MG63 (cell line): Measurements from ENCODE around the gene NOLC1. TPM values are rescaled to one million over a fixed set of nuclear protein-coding genes. Genes with fewer than 3 reads are reported as not detected.

Source experiments
- DNase-seq: peaks from one replicate; pipeline ENCODE4 v3.0.0-alpha.2; 2020
- H3K27me3 ChIP-seq: fragments of 250-450 bp; sonication (Bioruptor Pico); 2 replicates; pipeline ENCODE4 v1.5.1; 2020; ENCODE audit warnings: mild to moderate bottlenecking, moderate library complexity
- H3K36me3 ChIP-seq: fragments of 250-450 bp; sonication (Bioruptor Pico); 2 replicates; pipeline ENCODE4 v1.5.1; 2020; ENCODE audit warnings: mild to moderate bottlenecking, moderate library complexity
- H3K4me3 ChIP-seq: fragments of 250-450 bp; sonication (Bioruptor Pico); 2 replicates; pipeline ENCODE4 v1.5.1; 2020; ENCODE audit warnings: mild to moderate bottlenecking, moderate library complexity
- H3K9me3 ChIP-seq: fragments of 250-450 bp; sonication (Bioruptor Pico); 2 replicates; pipeline ENCODE4 v1.5.1; 2020; ENCODE audit warnings: mild to moderate bottlenecking, moderate library complexity
- total RNA-seq: library from RNA; depleted of rRNA; stranded (reverse); fragments of >200 nt; shearing (Covaris generic); gene quantifications from 2 replicates; pipeline ENCODE4 v1.2.3, GENCODE V29; 2014; ENCODE audit warnings: low replicate concordance

The NOLC1 gene
- total RNA-seq, 1 experiment from 2014 or later, result 120 TPM

DNA sequence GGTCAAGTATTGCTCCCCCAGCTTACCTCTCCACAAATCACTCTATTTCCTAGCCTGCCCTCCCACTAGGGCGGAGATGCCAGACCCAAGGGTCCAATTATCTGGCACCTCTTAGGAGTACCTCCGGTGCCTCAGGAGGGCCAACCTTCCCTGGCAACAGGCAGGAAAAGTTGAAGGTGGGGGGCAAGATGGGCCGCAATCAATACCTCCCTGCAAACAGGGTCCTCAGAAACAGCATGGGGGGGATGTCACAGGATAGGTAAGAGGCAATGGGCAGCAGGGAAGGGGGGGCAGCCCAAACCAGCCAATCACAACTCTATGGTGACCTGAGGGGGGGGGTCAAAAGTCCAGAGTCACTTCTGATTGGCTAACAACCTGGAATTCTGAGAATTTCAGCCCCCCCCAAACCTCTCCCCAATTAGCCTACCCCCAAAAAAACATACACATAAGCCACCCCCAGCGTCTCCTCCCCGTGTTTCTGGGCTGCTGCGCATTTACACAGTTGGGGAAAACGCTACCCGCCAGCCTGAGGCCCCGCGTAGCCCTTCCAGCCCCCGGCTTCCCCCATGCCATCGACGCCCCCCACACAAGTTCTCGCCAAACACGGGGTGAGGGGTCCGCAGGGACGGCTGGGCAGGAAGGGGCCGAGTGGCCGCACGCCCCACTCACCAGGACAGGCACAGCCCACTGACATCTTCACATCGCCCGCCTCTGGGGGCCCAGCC, 32.6 kb upstream of the NOLC1 start:
- no peaks in the 10 kb centered on the region for H3K9me3 ChIP-seq
- peak overlapping the region; percentile 73 for H3K4me3 ChIP-seq
- peak; percentile 62 for DNase-seq
- no peaks in the 10 kb centered on the region for H3K36me3 ChIP-seq
- H3K27me3 ChIP-seq, result no peaks in the 10 kb centered on the region

DNA sequence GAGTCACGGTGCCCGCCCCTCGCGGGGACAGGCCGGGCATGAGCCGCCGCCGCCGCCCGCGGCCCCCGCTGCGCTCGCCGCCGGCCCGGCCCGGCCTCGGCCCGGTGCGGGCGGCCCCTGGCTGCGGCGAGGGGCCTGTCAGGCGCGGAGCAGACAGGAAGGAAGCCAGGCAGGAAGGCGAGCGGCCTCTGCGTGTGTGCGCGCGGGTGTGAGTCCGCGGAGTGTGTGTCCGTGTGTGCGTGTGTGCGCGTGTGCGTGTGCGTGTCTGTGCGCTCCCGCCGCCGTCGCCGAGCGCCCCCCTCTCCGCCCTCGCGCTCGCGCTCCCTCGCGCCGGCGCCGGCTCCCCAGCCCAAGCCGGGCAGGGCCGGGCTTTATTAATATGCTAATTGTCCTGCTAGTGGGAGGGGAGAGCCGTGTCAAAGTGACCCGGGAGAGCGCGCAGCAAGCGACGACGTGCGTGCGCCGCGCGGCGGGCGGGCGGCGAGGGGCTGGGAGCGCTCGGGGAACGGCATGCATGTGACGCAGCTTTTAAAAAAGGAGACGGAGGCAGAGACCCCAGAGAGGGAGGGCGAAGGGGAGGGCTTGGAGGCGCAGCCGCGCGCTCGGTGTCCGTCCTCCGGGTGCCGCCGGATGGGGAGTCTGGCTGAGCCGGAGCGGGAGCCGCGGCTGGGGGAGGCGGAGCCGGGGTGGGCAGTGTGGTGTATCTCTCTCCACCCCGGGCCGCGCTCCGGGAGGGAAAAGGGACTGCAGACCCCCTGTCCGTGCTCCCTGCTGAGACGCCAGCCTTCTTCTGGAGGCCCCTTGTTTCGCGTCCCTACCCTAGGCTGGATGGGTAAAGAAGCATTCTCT, 31.8 kb upstream of the NOLC1 start, which contains the start of gene LDB1:
LDB1 (minus strand) TSS at position 227 of the 849 bp plus-strand sequence. CDS start 258 bp downstream, outside the sequence.
- Histone ChIP-seq H3K4me3 (peak within 1 kb of the TSS; percentile 73), H3K36me3 (no peaks in the 10 kb centered on the region), H3K27me3 (no peaks in the 10 kb centered on the region), H3K9me3 (no peaks in the 10 kb centered on the region)
- DNase-seq, result peak; percentile 66

DNA sequence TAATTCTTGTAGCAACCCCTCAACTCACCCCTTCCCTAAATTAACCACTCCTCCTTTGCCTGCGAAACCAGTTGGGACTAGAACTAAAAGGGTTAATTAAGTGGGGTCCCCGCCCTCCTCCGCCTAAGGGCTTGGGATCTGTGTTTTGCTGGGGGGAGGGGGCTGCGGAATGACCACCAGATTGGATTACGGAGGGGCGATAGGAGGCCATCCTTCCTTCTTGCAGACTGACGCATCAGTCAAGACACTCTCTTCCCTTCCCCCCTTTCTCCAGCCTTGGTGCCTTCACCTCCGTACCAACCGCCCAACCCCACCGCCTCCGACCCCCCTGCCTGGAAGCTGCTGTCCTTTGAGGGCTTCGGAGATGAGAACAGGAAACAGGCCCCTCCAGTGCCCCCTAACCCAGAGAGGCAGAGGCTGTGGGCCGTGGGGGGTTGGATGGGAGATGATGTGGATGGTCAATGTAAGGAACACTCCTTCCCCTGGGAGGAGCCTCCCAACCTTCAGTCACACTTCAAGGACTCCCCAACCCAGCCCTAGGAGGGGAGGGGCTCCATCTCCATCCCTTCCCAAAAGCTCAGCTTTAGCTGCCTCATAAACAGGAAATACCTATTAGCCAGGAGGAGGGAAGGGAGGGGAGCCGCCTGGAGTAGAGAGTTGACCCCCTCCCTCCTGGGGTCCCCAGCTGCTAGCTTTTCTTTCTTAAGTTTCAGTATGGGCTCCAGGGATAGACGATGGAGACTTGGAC, 31.0 kb upstream of the NOLC1 start:
- DNase-seq, result peak; percentile 30
- Histone ChIP-seq H3K36me3 (no peaks in the 10 kb centered on the region), H3K27me3 (no peaks in the 10 kb centered on the region), H3K4me3 (peak overlapping the region; percentile 73), H3K9me3 (no peaks in the 10 kb centered on the region)

DNA sequence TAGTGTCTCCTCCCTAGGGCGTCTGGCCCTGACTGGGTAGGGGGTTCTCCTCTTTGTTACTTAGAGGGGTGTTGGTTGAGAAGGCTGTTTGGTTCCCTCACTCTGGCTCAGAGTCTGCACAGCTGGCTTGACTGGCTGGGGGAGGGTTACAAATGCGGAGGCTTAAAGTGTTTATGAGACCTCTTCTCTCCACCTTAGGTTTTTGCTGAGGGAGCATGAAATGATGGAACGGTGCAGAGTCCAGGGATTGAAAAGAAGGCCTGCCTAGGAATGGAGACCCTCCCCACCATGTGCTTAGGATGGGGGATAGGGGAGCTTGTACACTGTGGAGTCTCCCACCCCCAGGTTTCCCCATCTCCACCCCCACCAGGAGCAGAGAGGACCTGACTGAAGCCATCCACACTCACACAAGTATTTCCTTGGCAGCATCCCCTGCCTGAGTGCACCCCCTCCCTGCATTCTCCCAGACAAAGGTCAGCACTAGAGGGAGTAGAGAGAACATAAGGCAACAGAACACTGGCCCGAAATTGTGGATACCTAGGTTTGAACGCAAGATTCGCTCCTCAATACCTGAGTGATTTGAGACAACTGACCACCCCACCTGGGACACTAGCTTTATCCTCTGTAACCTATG, 30.3 kb upstream of the NOLC1 start:
- H3K4me3 ChIP-seq, result no peak overlapping the region
- H3K9me3 ChIP-seq, result no peaks in the 10 kb centered on the region
- H3K27me3 ChIP-seq, result no peaks in the 10 kb centered on the region
- H3K36me3 ChIP-seq, result no peaks in the 10 kb centered on the region
- DNase-seq, result peak; percentile 11

DNA sequence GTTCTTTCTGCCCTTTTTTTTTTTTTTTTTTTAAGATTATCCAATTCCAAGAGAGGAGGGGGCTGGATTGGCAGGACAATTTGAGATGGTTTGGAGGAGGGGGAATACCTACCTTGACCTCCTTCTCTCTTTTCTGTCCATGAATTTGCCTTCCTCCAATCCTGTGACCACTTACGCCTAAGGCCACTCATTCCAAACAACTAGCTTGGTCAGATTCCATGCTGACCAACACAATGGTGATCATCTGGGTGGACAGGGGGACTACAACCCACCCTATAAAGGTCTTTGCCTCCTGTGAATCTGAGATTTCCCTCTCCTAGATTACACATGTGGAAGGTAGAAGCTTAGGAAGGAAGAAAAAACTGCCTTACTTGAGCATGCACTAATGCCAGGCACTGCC, 29.7 kb upstream of the NOLC1 start:
- Histone ChIP-seq H3K9me3 (no peaks in the 10 kb centered on the region), H3K27me3 (no peaks in the 10 kb centered on the region), H3K36me3 (no peaks in the 10 kb centered on the region), H3K4me3 (no peak overlapping the region)
- DNase-seq, result no peak

DNA sequence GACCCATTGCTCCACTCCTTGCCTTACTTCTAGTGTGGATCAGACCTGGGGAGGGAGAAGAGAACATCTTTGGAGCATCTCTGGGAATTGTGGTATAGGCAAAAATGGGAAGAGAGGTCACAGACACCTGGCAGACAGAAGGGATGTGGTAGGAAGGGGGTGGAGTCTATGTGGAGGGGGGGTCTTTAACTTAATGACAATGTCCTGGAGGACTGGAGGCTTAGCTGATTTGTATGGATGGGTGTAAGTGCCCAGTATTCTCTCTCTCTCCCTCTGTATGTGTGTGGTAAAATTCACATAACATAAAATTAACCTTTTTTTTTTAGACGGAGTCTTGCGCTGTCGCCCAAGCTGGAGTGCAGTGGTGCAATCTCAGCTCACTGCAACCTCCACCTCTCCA, 29.0 kb upstream of the NOLC1 start:
- Histone ChIP-seq H3K4me3 (no peak overlapping the region), H3K27me3 (no peaks in the 10 kb centered on the region), H3K36me3 (no peaks in the 10 kb centered on the region), H3K9me3 (no peaks in the 10 kb centered on the region)
- DNase-seq, result no peak

DNA sequence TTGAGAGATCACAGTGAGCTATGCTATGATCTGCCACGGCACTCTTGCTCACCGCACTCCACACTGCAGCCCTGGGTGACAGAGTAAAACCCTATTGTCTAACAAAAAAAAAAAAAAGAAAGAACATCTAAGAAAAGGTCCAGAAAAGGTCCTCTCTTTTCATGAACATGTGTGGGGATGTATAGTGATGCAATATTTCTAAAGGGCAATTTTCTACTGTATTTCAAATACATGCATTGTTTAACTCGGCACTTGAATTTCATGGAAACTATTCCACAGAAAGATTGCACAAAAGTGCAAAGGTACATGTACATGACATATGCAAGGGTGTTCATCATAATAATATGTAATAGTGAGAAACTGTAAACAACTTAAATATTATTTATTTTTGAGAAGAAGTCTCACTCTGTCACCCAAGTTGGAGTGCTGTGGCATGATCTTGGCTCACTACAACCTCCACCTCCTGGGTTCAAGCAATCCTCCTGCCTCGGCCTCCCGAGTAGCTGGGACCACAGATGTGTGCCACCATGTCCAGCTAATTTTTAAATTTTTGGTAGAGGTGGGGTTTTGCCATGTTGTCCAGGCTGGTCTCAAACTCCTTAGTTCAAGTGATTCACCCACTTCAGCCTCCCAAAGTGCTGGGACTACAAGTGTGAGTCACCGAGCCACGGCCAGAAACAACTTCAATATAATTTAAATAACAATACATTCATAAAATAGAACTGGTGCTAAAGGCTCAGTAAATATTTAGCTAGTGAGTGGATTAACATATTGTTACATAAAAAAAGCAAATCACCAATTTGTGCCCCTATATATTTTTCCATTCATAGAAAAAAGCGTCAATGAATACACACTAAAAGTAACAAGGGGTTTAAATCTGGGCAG, 20.7 kb upstream of the NOLC1 start:
- DNase-seq, result peak; percentile 59
- H3K4me3 ChIP-seq, result peak overlapping the region; percentile 95
- peaks cover 33% of the 10 kb centered on the region for H3K36me3 ChIP-seq
- no peaks in the 10 kb centered on the region for H3K27me3 ChIP-seq
- H3K9me3 ChIP-seq, result no peaks in the 10 kb centered on the region

DNA sequence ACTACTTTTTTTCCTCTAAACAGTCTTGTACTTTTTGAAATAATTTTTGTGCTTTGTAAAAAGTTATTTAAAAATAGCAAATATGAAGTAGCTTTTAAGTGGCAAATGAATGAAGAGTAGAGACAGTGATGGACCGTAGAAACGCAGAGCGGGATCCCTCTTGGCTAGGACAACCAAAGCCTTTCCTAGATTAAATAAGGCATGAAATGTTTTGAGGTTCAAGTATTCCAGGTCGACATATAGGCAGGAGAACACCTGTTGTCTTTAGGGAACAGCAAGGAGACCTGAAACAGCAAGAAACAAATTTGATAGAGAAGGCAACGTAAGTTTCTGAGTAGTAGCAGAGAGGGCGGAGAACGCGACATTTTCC, 20.0 kb upstream of the NOLC1 start:
- no peaks in the 10 kb centered on the region for H3K27me3 ChIP-seq
- peak overlapping the region; percentile 95 for H3K4me3 ChIP-seq
- no peak for DNase-seq
- H3K9me3 ChIP-seq, result no peaks in the 10 kb centered on the region
- peaks cover 35% of the 10 kb centered on the region for H3K36me3 ChIP-seq

DNA sequence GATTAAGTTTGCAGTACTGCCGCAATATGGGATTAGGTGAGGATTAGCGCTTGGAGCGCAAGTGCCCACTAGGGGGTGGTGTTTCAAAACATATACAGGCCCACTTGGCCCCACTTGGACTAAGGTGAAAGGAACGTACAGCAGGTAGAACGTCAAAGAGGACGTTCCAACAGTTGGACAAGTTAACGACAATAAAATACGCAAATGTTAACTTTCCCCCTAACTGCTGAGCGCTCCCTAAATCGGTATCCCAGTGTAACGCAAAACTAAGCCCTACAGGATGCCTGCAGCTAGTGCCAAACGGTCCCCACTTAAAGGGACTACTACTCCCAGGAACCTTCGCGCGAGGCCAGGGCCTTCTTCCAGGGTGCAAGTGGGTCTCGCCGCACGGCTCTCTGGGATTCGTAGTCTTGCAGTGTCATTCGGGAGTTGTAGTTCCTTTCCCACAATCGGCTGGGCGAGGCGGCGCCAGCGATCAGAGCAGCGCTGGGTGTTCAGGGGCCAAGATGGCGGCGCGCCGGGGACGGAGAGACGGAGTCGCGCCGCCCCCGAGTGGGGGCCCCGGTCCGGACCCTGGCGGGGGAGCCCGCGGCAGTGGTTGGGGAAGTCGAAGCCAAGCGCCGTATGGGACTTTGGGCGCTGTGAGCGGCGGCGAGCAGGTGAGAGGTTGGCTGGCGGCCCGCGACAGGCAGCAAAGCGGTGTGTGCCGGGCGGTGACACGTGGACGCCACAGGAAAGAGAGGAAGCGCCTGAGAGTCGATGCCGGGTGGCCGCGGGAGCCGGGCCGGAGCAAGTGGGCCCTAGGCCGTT, 19.4 kb upstream of the NOLC1 start, which contains the start of gene PPRC1:
PPRC1 (plus strand) TSS at position 478 of the 810 bp plus-strand sequence; CDS start at position 507, 29 bp downstream.
- Histone ChIP-seq H3K27me3 (no peaks in the 10 kb centered on the region), H3K9me3 (no peaks in the 10 kb centered on the region), H3K4me3 (peak within 1 kb of the TSS; percentile 95), H3K36me3 (peaks cover 41% of the 10 kb centered on the region)
- peak; percentile 99 for DNase-seq

DNA sequence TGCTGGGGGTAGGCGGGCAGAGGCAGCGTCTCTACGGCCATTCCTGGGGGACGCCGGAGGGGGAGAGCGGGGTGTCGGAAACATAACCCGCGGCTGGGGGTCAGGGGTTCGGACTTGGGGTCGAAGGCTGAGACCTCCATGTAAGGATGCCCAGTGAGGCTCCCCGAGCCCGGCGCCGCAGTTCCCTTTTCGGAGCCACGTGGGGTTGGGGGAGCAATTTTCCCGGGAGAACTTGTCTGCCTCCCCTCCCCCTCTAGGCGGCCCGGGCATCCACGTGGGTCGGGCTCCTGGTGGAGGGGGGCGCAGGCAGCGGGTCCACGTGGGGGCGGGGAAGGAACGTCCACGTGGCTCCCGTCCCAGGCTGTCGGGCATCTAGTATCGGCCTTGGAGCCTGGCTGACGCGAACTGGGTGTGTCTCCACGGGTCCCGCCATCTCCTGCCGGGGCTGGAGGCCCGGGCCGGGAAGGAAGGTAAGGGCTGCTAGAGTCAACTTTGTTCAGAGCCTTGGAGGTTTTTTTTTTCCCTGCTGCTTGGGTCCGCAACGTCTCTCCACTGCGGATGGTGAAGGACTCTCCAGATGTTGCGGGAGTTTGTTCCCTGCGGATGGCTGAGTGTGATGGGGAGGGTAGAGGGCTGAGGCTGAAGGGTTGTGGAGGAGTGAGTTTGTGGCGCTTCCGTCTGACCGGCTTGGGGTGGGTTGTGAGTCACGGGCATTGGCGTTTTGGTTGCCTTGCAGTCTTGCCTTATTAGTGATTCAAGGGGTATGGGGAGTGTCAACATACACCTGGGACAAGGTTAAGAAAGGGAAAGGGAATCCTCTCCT, 18.6 kb upstream of the NOLC1 start:
- no peaks in the 10 kb centered on the region for H3K9me3 ChIP-seq
- DNase-seq, result peak; percentile 88
- peak overlapping the region; percentile 95 for H3K4me3 ChIP-seq
- peaks cover 49% of the 10 kb centered on the region for H3K36me3 ChIP-seq
- H3K27me3 ChIP-seq, result no peaks in the 10 kb centered on the region

DNA sequence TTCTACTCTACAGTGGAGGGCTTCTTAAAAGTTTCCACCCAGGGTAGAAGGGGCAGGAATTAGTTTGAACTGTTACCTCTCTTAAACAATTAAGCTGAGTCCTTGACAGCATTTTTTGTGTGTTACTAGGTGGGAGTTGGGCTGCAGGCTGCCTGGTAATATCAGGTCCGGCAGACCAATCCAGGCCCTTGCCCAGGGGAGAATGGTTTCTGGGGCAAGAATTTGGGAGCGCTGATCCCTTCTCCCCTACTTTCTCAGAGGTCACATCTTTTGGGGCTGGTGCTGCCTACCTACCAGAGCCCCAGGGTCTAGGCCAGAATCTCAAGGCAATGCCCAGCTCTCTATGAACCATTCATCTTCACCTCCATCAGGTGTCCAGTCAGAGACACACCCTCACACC, 17.8 kb upstream of the NOLC1 start:
- DNase-seq, result no peak
- Histone ChIP-seq H3K36me3 (peaks cover 57% of the 10 kb centered on the region), H3K27me3 (no peaks in the 10 kb centered on the region), H3K4me3 (peak overlapping the region; percentile 95), H3K9me3 (no peaks in the 10 kb centered on the region)

DNA sequence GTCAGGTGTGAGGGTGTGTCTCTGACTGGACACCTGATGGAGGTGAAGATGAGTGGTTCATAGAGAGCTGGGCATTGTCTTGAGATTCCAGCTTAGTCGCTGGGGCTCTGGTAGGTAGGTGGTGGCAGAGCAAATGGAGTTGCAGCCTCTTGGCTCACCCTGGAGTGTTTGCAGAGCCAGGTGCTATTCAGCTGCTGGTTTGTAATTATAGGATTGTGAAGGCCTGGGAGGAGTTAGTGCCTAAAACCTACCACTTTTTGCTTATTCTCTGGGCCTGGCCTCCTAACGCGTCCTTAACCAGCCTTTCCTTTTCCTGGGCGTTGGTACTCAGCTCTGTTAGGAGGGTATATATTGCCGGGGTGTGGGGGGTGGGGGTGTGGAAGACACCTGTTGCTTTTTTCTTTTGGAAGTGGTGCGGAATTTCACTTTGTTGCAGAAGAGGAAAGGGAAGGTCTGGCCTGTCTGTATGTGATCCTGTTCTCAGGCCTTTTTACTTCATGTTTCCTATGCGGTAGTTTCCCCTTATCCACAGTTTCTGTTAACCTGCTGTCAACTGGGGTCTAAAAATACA, 16.1 kb upstream of the NOLC1 start:
- no peak overlapping the region for H3K4me3 ChIP-seq
- H3K27me3 ChIP-seq, result no peaks in the 10 kb centered on the region
- no peak for DNase-seq
- peaks cover 74% of the 10 kb centered on the region for H3K36me3 ChIP-seq
- no peaks in the 10 kb centered on the region for H3K9me3 ChIP-seq

DNA sequence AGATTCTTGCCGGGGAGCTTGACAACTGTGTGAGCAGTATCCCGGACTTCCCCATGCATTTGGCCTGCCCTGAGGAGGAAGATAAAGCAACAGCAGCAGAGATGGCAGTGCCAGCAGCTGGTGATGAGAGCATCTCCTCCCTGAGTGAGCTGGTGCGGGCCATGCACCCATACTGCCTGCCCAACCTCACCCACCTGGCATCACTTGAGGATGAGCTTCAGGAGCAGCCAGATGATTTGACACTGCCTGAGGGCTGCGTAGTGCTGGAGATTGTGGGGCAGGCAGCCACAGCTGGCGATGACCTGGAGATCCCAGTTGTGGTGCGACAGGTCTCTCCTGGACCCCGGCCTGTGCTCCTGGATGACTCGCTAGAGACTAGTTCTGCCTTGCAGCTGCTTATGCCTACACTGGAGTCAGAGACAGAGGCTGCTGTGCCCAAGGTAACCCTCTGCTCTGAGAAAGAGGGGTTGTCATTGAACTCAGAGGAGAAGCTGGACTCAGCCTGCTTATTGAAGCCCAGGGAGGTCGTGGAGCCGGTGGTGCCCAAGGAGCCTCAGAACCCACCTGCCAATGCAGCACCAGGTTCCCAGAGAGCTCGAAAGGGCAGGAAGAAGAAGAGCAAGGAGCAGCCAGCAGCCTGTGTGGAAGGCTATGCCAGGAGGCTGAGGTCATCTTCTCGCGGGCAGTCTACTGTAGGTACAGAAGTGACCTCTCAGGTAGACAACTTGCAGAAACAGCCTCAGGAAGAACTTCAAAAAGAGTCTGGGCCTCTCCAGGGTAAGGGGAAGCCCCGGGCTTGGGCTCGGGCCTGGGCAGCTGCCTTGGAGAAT, 12.7 kb upstream of the NOLC1 start:
- Histone ChIP-seq H3K36me3 (peaks cover 90% of the 10 kb centered on the region), H3K27me3 (no peaks in the 10 kb centered on the region), H3K4me3 (no peak overlapping the region), H3K9me3 (no peaks in the 10 kb centered on the region)
- DNase-seq, result no peak
